NCI-H510A treated with DMSO at 0.1 percent for 48 hours (cell line): ENCODE data around the gene CRYBA2.
A peak's percentile ranks its signal among the peaks of the same experiment; 100 is the strongest.

Experiments used
- DNase-seq: peaks from one replicate; lab custom pipeline; 2025; lab: John Stamatoyannopoulos, UW

The CRYBA2 gene

GRCh38 chr2:218999021-218999880 is 6.0 kb upstream of the CRYBA2 start:
- peak; percentile 76 for DNase-seq

GRCh38 chr2:218998414-218999002 is 5.3 kb upstream of the CRYBA2 start:
- DNase-seq = peak; percentile 76

- DNase-seq = peak; percentile 78
Observed at GRCh38 chr2:218997731-218998130, 4.5 kb upstream of the CRYBA2 start.

- DNase-seq = peak; percentile 84
Observed at GRCh38 chr2:218996937-218997336, 3.7 kb upstream of the CRYBA2 start.

GRCh38 chr2:218995972-218996711 is 2.9 kb upstream of the CRYBA2 start:
- DNase-seq = peak; percentile 89

- DNase-seq = no peak
Observed at GRCh38 chr2:218995561-218995960, 2.3 kb upstream of the CRYBA2 start.

- no peak for DNase-seq
Observed at GRCh38 chr2:218992703-218993344, 398 bp downstream of the CRYBA2 start.

- no peak for DNase-seq
Observed at GRCh38 chr2:218992196-218992595, 1.0 kb downstream of the CRYBA2 start.

GRCh38 chr2:218991674-218992168 is 1.5 kb downstream of the CRYBA2 start:
- DNase-seq = peak; percentile 15

- DNase-seq = no peak
Observed at GRCh38 chr2:218990612-218991011, 2.6 kb downstream of the CRYBA2 start.

- no peak for DNase-seq
Observed at GRCh38 chr2:218990052-218990451, 3.2 kb downstream of the CRYBA2 start.

- no peak for DNase-seq
Observed at GRCh38 chr2:218988650-218989049, 4.6 kb downstream of the CRYBA2 start.

- no peak for DNase-seq
Observed at GRCh38 chr2:218988164-218988563, 5.1 kb downstream of the CRYBA2 start.

GRCh38 chr2:218986148-218986761 is 7.0 kb downstream of the CRYBA2 start:
- DNase-seq = no peak

- DNase-seq = no peak
Observed at GRCh38 chr2:218985325-218986091, 7.7 kb downstream of the CRYBA2 start.

- no peak for DNase-seq
Observed at GRCh38 chr2:218985021-218985324, 8.2 kb downstream of the CRYBA2 start, which contains the start of gene FEV. Gene FEV (minus strand): TSS chr2:218985184. CDS start chr2:218985075, 109 bp downstream.

GRCh38 chr2:218984239-218985020 is 8.8 kb downstream of the CRYBA2 start:
- no peak for DNase-seq

GRCh38 chr2:218983934-218984238 is 9.3 kb downstream of the CRYBA2 start:
- no peak for DNase-seq

GRCh38 chr2:218983263-218983933 is 9.8 kb downstream of the CRYBA2 start:
- no peak for DNase-seq
